Transverse colon (tissue), 4 donors: ENCODE results near the gene MPPED2. TPM values are rescaled to one million over a fixed set of nuclear protein-coding genes. Genes with fewer than 3 reads are reported as not detected.

Experiments
- DNase-seq: peaks from one replicate; pipeline ENCODE4 v3.0.0-alpha.2; 2019
- H3K27ac ChIP-seq, 4 donors: fragments of 200-600 bp; sonication (generic); 2 replicates each; pipeline ENCODE4 v1.5.1; 2016 to 2018; ENCODE audit warnings: inconsistent platforms in 4 of 4
- H3K27me3 ChIP-seq: fragments of 200-600 bp; sonication (generic); 2 replicates; pipeline ENCODE4 v1.5.1; 2017; ENCODE audit warnings: inconsistent platforms
- H3K36me3 ChIP-seq, 4 donors: fragments of 200-600 bp; sonication (generic); 2 replicates each; pipeline ENCODE4 v1.5.1; 2017 to 2019; ENCODE audit warnings: inconsistent platforms in 4 of 4
- H3K4me1 ChIP-seq, 4 donors: fragments of 200-600 bp; sonication (generic); 2 replicates each; pipeline ENCODE4 v1.5.1; 2017 to 2020; ENCODE audit warnings: inconsistent platforms in 4 of 4
- H3K4me3 ChIP-seq, 4 donors: fragments of 200-600 bp; sonication (generic); 1 replicate in 1 of 4; 2 replicates in 3 of 4; pipeline versions ENCODE4 v1.5.1 to v1.6.1; 2017 to 2019; ENCODE audit warnings: inconsistent platforms in 4 of 4
- H3K9me3 ChIP-seq, 2 donors: fragments of 200-600 bp; sonication (generic); 2 replicates each; pipeline ENCODE4 v1.5.1; 2017 to 2019; ENCODE audit warnings: inconsistent platforms in 2 of 2
- EP300 ChIP-seq: sonication (generic); formaldehyde crosslinking; IDR thresholded peaks from one replicate; pipeline ENCODE4 v1.6.1; 2017; ENCODE audit warnings: antibody characterized with exemption, low read depth
- POLR2A ChIP-seq: fragments of 450-650 bp; IDR thresholded peaks from one replicate; pipeline ENCODE4 v1.6.1; 2016; ENCODE audit warnings: antibody characterized with exemption, mild to moderate bottlenecking, moderate library complexity
- POLR2AphosphoS5 ChIP-seq, 3 donors: sonication (generic); formaldehyde crosslinking; IDR thresholded peaks; one replicate each; pipeline ENCODE4 v1.6.1; 2016; ENCODE audit warnings: antibody characterized with exemption in 3 of 3
- WGBS, 2 donors: methylation state at CpG; one replicate each; pipeline ENCODE4 v1.1.5; 2018; ENCODE audit warnings: low coverage in 1 of 2; 5-methylcytosine and 5-hydroxymethylcytosine counted together
- in situ Hi-C, 4 donors: fragments of 200-750 bp; cut with MboI; loops; one replicate each; pipeline versions ENCODE4 v1.15.0 to v1.15.1; 2017; ENCODE audit warnings: low sequenced_read_pairs in 3 of 4, low pct_ligation_motif_present in 1 of 4, low pct_unique_long_range_greater_than_20kb in 1 of 4
- intact Hi-C: fragments of 100-400 bp; cut with DNase I; formaldehyde crosslinking; loops from one replicate; pipeline ENCODE4 v1.15.1; 2023; ENCODE audit warnings: low total_unique reads
- total RNA-seq, 4 donors: library from RNA; depleted of rRNA; stranded (reverse); fragments of >200 nt; gene quantifications; one replicate each; pipeline ENCODE4 v1.1.0, GENCODE V29; 2016
- TF ChIP-seq, protein P1 (sequence below), 5 experiments: fragments of 200-600 bp in 3 of 5; fragments of 450-650 bp in 2 of 5; sonication (generic) in 3 of 5; IDR thresholded peaks; 1 replicate in 2 of 5; 2 replicates in 3 of 5; pipeline ENCODE4 v1.5.1; 2016 to 2017; ENCODE audit warnings: antibody characterized with exemption in 5 of 5, inconsistent platforms in 3 of 5, mild to moderate bottlenecking in 2 of 5, moderate library complexity in 1 of 5

MPPED2 gene
- total RNA-seq, 4 donors from 2014 or later: 1.4 to 1.6 TPM; not detected in 2

DNA sequence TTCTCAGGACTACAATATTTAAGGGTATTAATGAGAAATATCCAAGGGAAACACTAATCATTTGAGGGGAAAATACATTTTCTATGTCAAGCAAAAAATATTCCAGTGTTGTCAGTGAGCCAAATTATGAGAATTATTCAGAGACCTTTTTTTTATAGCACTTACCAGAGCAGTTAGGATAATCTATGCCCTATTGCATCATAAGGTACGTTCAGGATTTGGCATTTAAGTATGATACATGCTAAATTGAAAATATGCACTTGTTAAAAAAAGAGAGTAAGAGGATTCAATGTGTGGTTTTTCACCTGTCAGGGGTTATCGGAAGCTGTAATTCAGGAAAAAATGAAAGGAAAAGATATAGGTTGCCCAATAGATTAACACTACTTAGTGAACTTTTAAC lies 17.2 kb upstream of the MPPED2 start:
- DNase-seq: no peak
- H3K9me3 ChIP-seq: no peaks in the 10 kb centered on the region
- no peak for TF ChIP-seq POLR2AphosphoS5 (IDR thresholded peaks at IDR 0.05)
- TF ChIP-seq, protein P1, sequence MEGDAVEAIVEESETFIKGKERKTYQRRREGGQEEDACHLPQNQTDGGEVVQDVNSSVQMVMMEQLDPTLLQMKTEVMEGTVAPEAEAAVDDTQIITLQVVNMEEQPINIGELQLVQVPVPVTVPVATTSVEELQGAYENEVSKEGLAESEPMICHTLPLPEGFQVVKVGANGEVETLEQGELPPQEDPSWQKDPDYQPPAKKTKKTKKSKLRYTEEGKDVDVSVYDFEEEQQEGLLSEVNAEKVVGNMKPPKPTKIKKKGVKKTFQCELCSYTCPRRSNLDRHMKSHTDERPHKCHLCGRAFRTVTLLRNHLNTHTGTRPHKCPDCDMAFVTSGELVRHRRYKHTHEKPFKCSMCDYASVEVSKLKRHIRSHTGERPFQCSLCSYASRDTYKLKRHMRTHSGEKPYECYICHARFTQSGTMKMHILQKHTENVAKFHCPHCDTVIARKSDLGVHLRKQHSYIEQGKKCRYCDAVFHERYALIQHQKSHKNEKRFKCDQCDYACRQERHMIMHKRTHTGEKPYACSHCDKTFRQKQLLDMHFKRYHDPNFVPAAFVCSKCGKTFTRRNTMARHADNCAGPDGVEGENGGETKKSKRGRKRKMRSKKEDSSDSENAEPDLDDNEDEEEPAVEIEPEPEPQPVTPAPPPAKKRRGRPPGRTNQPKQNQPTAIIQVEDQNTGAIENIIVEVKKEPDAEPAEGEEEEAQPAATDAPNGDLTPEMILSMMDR (IDR thresholded peaks at IDR 0.05): no peak
- no peak for TF ChIP-seq POLR2A

DNA sequence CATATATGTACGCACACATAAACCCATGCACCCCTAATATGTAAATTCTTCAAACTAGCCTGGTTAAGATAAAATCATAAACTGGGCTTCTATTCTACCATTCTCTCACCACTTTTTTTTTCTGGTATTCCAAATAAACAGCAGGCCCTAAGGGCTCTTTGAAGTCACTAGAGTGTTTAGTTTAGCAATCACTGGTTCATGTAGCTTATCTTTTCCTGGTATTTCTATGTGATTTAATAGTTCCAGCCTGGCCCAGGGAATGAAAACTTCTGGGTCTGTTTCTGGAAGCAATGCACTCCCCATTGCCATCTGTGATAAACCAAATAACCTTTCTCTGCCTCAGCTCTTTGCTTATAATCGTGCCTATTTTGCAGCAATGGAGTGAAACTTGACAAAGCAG lies 10.7 kb upstream of the MPPED2 start:
- 50 to 56% methylated on average over 2 of the region's 2 CpGs for WGBS, 2 donors
- intact Hi-C loops: no loop called here
- in situ Hi-C loops: no loop called here
- no peak overlapping the region for H3K27ac ChIP-seq
- no peaks in the 10 kb centered on the region for H3K27me3 ChIP-seq
- DNase-seq: no peak
- H3K36me3 ChIP-seq: no peaks in the 10 kb centered on the region
- H3K9me3 ChIP-seq: no peaks in the 10 kb centered on the region
- no peak for TF ChIP-seq POLR2A
- no peak for TF ChIP-seq POLR2AphosphoS5 (IDR thresholded peaks at IDR 0.05)
- no peak for TF ChIP-seq EP300
- TF ChIP-seq, protein P1 (IDR thresholded peaks at IDR 0.05): no peak
- H3K4me1 ChIP-seq: peaks cover 0 to 2% (median 0%) of the 10 kb centered on the region in 4 donors
- no peak overlapping the region for H3K4me3 ChIP-seq

More for the DNA sequence above, 17.2 kb upstream of the MPPED2 start:
- intact Hi-C loops (no loop called here), in situ Hi-C loops (no loop called here)
- no peaks in the 10 kb centered on the region for H3K27me3 ChIP-seq
- no peaks in the 10 kb centered on the region for H3K4me1 ChIP-seq
- 61 to 64% methylated on average over 2 of the region's 2 CpGs for WGBS, 2 donors
- no peak overlapping the region for H3K4me3 ChIP-seq
- no peaks in the 10 kb centered on the region for H3K36me3 ChIP-seq
- H3K27ac ChIP-seq: no peak overlapping the region

DNA sequence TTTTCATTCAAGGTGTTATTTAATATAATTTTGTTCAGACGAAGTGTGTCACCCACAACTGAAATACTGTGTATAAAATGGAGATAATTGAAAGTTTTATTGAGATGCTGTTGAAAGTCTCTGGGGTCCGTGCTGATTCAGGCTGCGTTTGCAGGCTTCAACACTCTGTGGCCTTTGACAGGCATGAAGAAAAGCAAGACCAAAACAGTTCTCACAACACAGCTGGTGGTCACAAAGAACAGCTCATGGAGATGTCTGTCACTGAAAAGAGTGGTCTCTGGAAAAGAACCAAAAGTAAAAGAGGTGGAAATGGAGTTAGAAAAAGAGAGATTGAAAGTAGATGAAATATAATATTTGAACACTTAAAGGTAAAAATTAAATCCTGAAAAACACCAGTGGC lies 9.8 kb upstream of the MPPED2 start:
- Histone ChIP-seq H3K36me3 (no peaks in the 10 kb centered on the region), H3K27me3 (no peaks in the 10 kb centered on the region), H3K4me1 (peaks cover 0 to 2% (median 0%) of the 10 kb centered on the region in 4 donors), H3K9me3 (no peaks in the 10 kb centered on the region), H3K27ac (no peak overlapping the region), H3K4me3 (no peak overlapping the region)
- 53 to 74% methylated on average over 3 of the region's 3 CpGs for WGBS, 2 donors
- TF ChIP-seq, protein P1 (IDR thresholded peaks at IDR 0.05): no peak
- no peak for TF ChIP-seq POLR2A
- no peak for TF ChIP-seq POLR2AphosphoS5 (IDR thresholded peaks at IDR 0.05)
- no peak for TF ChIP-seq EP300
- intact Hi-C loops: no loop called here
- in situ Hi-C loops: no loop called here
- no peak for DNase-seq

DNA sequence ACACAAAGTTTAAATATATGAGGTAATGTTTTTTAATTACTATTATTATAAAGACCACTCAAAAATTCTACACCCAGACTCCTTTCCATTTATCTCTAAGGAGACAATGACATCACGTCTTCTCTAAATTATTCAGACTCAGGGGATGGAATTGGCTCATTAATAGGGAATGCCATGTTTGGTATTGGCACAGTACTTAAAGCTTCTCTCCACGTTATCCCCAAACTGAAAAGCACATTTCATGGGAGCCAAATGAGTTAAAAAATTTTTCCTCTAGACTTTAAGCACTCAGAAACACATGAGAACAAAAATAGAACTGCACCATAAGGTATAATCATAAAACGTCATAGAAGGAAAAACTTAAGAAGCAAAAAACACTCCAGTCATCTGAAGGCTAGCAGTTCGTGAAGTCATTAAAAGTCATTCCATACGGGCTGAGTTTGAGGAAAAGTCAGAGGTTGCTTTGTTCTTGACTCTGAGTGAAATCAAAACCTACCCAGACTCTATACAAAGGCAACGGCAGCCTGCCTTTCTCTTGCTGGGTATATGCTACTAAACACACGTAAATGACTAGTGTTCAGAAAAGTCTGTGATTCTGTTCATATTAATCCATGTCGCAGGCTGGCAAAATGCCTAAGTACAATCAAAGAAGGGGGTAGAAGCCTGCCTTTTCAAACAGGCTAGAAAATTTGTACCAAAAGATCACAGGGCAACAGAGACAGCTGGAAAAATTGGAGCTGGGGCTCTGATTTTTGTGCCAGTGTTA lies 8.7 kb upstream of the MPPED2 start:
- H3K4me3 ChIP-seq: no peak overlapping the region
- WGBS, 2 donors: 58 to 59% methylated on average over 8 of the region's 8 CpGs
- in situ Hi-C loops (no loop called here), intact Hi-C loops (no loop called here)
- no peak for DNase-seq
- no peaks in the 10 kb centered on the region for H3K27me3 ChIP-seq
- no peaks in the 10 kb centered on the region for H3K9me3 ChIP-seq
- no peak for TF ChIP-seq EP300
- TF ChIP-seq, protein P1 (IDR thresholded peaks at IDR 0.05): no peak
- H3K36me3 ChIP-seq: no peaks in the 10 kb centered on the region
- peak overlapping the region in 3 of 4 donors; percentile 44 to 56 (median 51) for H3K27ac ChIP-seq
- H3K4me1 ChIP-seq: peaks cover 0 to 2% (median 0%) of the 10 kb centered on the region in 4 donors
